GM12801 (cell line): ENCODE data around the gene BAHCC1.

Source experiments
- TF ChIP-seq, protein P1 (sequence below): IDR thresholded peaks from one replicate; pipeline ENCODE4 v1.5.1; 2011; ENCODE audit warnings: control low read depth; ENCODE audit not compliant: insufficient read length; ENCODE audit errors: extremely low read depth

BAHCC1 gene

DNA sequence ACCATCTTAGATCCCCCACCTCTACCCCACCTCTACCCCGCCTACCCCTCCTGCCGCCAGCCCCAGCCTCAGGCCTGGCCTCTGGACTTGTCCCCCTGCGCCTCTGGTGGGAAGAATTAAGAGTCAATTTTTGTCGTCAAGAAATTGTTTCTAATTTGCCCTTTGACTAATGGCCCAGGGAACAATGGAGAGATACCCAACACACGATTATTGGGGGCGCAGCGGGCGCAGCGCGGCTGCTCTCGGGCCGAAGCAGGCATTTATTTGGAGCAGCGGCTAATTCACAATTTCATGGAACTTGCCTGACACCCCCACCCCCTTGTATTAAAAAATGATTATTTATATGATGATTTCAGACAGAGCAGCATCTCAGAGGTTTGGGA is 4.4 kb upstream of the BAHCC1 start:
- TF ChIP-seq, protein P1, sequence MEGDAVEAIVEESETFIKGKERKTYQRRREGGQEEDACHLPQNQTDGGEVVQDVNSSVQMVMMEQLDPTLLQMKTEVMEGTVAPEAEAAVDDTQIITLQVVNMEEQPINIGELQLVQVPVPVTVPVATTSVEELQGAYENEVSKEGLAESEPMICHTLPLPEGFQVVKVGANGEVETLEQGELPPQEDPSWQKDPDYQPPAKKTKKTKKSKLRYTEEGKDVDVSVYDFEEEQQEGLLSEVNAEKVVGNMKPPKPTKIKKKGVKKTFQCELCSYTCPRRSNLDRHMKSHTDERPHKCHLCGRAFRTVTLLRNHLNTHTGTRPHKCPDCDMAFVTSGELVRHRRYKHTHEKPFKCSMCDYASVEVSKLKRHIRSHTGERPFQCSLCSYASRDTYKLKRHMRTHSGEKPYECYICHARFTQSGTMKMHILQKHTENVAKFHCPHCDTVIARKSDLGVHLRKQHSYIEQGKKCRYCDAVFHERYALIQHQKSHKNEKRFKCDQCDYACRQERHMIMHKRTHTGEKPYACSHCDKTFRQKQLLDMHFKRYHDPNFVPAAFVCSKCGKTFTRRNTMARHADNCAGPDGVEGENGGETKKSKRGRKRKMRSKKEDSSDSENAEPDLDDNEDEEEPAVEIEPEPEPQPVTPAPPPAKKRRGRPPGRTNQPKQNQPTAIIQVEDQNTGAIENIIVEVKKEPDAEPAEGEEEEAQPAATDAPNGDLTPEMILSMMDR, result no peak

DNA sequence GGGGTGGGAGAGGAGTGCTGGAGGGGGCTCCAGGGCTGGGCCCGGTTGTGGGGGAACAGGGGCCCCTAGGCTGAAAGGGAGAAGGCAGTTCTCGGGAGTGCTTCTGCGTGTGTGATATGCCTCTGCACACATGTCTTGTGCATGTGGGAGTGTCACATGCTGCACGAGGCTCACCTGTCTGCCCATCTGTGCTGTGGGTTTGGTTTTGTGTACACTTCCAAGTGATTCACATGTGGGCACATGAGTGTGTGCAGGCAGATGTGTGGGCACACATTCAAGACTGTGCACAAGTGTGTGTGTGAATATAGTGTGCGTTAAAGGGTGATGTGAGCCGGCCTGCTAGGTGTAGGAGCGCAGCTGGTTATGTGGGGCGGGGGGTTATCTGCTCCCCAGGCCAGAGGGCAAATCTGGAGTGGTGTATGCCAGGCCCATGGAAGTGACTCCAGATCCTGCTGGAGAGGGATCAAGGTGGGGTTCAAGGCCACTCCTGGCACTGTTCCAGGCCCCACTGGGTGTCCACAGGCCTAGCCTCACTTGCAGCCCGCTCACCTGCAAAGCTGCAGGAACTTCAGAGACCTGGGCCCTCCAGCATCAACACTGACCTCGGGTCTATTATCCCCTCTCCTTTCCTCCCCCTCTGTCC is 3.8 kb upstream of the BAHCC1 start:
- TF ChIP-seq, protein P1, result no peak

DNA sequence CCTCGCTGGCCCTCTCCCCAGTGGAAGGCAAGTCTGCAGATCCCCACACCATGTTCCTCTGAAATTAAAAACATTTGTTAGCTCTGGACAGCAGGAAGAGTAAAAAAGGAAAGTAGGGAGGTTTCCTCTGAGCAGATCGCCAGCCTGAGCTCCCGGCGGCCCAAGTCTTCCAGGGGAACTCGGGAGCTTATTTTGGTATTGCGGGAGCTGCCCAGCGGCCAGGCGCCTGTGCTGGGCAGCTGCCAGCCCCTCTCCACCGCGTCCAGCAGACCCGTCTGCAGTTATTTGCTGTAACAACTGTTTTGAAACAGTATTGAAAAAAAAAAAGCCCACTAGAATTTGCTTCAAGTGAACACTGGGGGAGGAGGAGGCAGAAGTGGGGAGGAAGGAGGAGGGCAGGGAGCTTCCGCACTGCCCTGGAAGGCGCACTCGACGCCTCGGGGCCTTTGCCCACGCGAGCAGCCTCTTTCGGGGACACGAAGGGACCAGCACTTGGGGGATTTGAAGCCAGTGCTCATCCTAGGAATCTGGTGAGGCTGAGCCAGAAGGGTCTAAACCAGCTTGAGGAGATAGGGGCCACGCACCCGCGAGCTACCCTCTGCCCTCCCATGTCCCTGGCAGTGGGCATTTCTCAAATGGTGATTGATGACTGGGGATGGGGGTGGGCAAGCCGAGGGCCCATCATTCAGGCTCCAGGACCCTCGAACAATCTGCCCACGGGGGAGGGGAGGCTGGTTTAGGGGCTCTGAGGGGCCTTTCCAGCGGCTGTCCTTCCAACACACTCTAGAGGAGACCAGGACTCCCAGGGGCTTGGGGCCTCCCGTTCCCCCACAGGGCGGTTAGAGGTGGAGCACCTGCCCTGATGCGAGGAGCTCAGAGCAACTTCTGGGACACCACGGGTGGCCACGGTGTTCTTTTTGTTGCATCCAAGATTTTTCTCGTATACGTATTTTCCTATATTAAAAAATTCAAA is 3.0 kb upstream of the BAHCC1 start:
- TF ChIP-seq, protein P1, result no peak

DNA sequence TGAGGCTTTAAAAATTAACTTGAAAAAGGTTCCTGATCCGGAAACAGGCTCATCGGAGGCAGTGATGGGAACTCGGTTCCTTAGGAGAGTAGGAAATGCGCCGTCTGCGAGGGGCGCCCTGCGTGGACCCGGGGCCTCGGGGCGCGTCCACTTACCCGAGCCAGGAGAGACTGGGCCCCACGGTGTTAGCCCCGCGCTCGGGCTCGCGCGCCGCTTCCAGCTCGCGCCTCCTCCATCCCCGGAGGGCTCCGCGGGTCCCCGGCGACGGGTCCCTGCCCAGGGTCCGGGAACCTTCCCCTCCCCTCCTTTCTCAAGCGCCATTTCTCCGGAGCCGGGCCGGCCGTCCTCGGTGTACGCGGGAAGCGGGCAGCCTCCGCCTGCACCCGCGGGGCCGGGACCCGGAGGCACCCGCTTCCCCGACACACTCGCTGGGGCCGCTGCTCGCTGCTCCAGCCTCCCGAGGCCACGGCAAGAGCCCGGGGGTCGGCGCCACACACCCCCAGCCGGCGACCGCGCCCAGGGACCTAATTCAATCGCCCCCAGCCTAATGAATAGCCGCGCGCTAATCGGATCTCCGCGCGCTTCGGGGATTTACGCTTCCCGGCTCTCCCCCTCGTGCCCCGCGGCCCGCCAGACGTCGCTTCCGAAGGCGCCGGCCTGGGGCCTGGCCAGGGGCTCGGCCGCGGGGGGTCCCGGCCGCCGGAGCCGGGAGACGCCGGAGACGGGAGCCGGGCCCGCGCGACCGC is 2.2 kb upstream of the BAHCC1 start:
- TF ChIP-seq, protein P1, result no peak

DNA sequence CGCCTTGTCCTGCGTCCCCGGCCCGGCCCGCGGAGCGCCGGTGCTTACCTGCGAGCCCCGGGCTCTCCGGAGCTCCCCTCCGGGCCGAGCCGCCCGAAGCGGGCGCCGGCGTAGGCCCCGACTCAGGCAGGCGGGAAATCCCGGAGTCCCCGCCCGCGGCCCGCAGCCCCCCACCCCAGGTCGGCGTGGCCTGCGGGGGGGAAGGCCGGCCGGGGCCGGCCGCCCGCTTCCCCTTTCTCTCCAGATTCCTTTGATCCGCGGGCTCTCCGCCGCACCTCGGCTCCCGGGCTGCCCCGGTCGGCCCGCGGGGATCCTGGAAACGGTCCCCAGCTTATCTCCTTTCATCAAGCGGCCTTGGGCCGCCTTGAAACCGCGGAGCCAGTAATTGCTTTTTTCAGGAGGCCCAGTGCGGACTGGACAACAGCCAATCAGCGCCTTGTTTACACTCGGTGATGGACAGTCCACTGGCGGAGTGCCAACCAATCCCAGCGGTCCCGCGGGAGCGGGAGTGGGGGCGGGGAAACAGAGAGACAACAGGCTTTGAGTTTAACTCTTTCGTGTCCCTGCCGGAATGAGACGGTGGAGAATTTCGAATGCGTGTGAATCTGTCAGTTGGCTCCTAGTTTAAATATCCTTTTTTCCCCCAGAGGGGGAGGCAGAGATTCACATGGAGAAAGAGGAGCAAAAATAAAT is 1.4 kb upstream of the BAHCC1 start:
- TF ChIP-seq, protein P1, result no peak

DNA sequence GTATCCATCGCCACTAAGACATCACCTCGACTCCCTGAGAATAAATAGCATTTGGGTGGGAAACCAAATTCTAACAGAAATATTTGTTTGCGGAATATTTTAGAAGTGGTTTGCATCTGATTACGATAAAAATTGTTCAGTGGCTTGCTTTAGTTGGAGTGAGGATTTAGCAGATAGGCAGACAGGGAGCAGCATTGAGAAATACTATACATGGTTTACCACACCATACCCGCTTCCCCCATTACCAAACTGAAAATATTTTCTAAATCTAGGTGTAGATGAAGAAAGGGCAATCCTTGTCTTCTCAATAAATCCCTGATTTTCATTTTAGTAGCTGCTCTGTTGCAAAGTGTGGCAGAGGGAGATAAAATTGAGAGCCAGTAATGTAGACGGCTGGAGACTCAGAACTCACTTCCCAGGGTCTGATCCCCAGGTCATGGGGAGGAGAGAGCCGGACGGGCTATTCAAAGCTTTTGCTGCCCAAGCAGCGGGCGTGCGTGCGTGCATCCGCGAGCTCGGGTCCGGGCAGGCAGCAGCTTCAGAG is 808 bp upstream of the BAHCC1 start:
- TF ChIP-seq, protein P1, result no peak
